ENCODE data around the gene SLC30A2.

Gene SLC30A2

DNA sequence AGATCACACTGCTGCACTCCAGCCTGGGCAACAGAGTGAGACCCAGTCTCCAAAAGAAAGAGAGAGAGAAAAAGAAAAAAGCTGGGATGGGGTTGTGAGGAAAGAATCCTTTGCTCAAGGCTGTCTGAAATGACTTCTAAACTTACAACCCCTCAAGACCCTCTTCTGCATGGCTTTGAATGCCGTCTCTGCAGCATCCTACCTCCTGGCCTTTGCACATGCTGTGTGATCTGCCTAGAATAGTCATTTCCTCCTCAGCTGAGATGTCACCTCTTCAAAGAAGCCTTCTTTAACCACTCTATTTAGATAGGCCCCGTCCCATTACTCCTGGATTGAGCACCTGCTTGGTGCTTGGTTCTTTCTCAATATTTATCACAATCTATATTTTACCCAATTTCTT, 38.9 kb upstream of the SLC30A2 start:
- Histone ChIP-seq H3K9ac (ENCODE audit: low read length) (no peak overlapping the region), H3K9me3 (ENCODE audit: low read length) (no peaks in the 10 kb centered on the region), H3K79me2 (ENCODE audit: insufficient read depth, low read length) (no peaks in the 10 kb centered on the region), H3K4me3 (ENCODE audit: low read depth, low read length, poor library complexity, severe bottlenecking) (no peak overlapping the region), H2AFZ (ENCODE audit: low read length) (no peak overlapping the region), H3K4me2 (ENCODE audit: low read length) (no peak overlapping the region), H3K4me1 (ENCODE audit: insufficient read depth, low read length, severe bottlenecking) (no peaks in the 10 kb centered on the region), H4K20me1 (ENCODE audit: insufficient read depth, low read length) (no peaks in the 10 kb centered on the region), H3F3A (ENCODE audit: insufficient read depth, low read length) (no peaks in the 10 kb centered on the region), H3K27me3 (ENCODE audit: insufficient read depth, low read length) (0 out of 2 replicates have a peak, but pooled peaks cover 14% of the 10 kb centered on the region), H3K36me3 (ENCODE audit: insufficient read depth, low read length) (no peaks in the 10 kb centered on the region), H3K9me2 (ENCODE audit: low read depth, low read length) (no peaks in the 10 kb centered on the region), H3K27ac (ENCODE audit: low read depth, low read length, poor library complexity, severe bottlenecking) (no peak overlapping the region)
- TF ChIP-seq CTCF (IDR thresholded peaks at IDR 0.05; ENCODE audit: low read length) (no peak), EZH2 (IDR thresholded peaks at IDR 0.05; ENCODE audit: borderline replicate concordance, low read length) (no peak)

GRCh38 chr1:26084091-26084561, 38.2 kb upstream of the SLC30A2 start:
- Histone ChIP-seq H3K4me1 (ENCODE audit: insufficient read depth, low read length, severe bottlenecking) (no peaks in the 10 kb centered on the region), H3K9ac (ENCODE audit: low read length) (no peak overlapping the region), H3K36me3 (ENCODE audit: insufficient read depth, low read length) (no peaks in the 10 kb centered on the region)

GRCh38 chr1:26083208-26083607, 37.3 kb upstream of the SLC30A2 start:
- Histone ChIP-seq H3K9ac (ENCODE audit: low read length) (no peak overlapping the region), H3K9me3 (ENCODE audit: low read length) (no peaks in the 10 kb centered on the region), H2AFZ (ENCODE audit: low read length) (no peak overlapping the region), H3K79me2 (ENCODE audit: insufficient read depth, low read length) (no peaks in the 10 kb centered on the region), H3K36me3 (ENCODE audit: insufficient read depth, low read length) (no peaks in the 10 kb centered on the region), H3K4me3 (ENCODE audit: low read depth, low read length, poor library complexity, severe bottlenecking) (no peak overlapping the region), H3K4me1 (ENCODE audit: insufficient read depth, low read length, severe bottlenecking) (no peaks in the 10 kb centered on the region), H3K27ac (ENCODE audit: low read depth, low read length, poor library complexity, severe bottlenecking) (no peak overlapping the region), H3F3A (ENCODE audit: insufficient read depth, low read length) (no peaks in the 10 kb centered on the region), H3K4me2 (ENCODE audit: low read length) (no peak overlapping the region), H3K27me3 (ENCODE audit: insufficient read depth, low read length) (0 out of 2 replicates have a peak, but pooled peaks cover 14% of the 10 kb centered on the region), H3K9me2 (ENCODE audit: low read depth, low read length) (no peaks in the 10 kb centered on the region), H4K20me1 (ENCODE audit: insufficient read depth, low read length) (no peaks in the 10 kb centered on the region)
- TF ChIP-seq EZH2 (IDR thresholded peaks at IDR 0.05; ENCODE audit: borderline replicate concordance, low read length) (no peak), CTCF (IDR thresholded peaks at IDR 0.05; ENCODE audit: low read length) (no peak)

More at GRCh38 chr1:26084091-26084561, 38.2 kb upstream of the SLC30A2 start:
- H2AFZ ChIP-seq (ENCODE audit: low read length), result no peak overlapping the region
- H3F3A ChIP-seq (ENCODE audit: insufficient read depth, low read length), result no peaks in the 10 kb centered on the region
- H3K9me3 ChIP-seq (ENCODE audit: low read length), result no peaks in the 10 kb centered on the region
- no peaks in the 10 kb centered on the region for H3K79me2 ChIP-seq (ENCODE audit: insufficient read depth, low read length)
- TF ChIP-seq CTCF (IDR thresholded peaks at IDR 0.05; ENCODE audit: low read length), result no peak
- no peak for TF ChIP-seq EZH2 (IDR thresholded peaks at IDR 0.05; ENCODE audit: borderline replicate concordance, low read length)
- H3K27me3 ChIP-seq (ENCODE audit: insufficient read depth, low read length), result 0 out of 2 replicates have a peak, but pooled peaks cover 14% of the 10 kb centered on the region
- no peak overlapping the region for H3K4me2 ChIP-seq (ENCODE audit: low read length)
- no peaks in the 10 kb centered on the region for H4K20me1 ChIP-seq (ENCODE audit: insufficient read depth, low read length)
- H3K4me3 ChIP-seq (ENCODE audit: low read depth, low read length, poor library complexity, severe bottlenecking), result no peak overlapping the region
- H3K27ac ChIP-seq (ENCODE audit: low read depth, low read length, poor library complexity, severe bottlenecking), result no peak overlapping the region
- H3K9me2 ChIP-seq (ENCODE audit: low read depth, low read length), result no peaks in the 10 kb centered on the region

All from OCI-LY1 (cell line).